Ovary (tissue), 9 donors: Measurements from ENCODE around the gene CHID1. TPM values are rescaled to one million over a fixed set of nuclear protein-coding genes. Genes with fewer than 3 reads are reported as not detected.

ENCODE experiments used
- DNase-seq, 5 donors: peaks; one replicate each; pipeline ENCODE4 v3.0.0-alpha.2; 2019 to 2020
- H3K27ac ChIP-seq, 2 donors: fragments of 200-600 bp; one replicate each; pipeline versions ENCODE4 v1.5.1 to v1.8.0; 2019 to 2022
- H3K27me3 ChIP-seq: fragments of 200-600 bp; one replicate; pipeline ENCODE4 v1.8.0; 2022
- H3K36me3 ChIP-seq: fragments of 200-600 bp; sonication (generic); one replicate; pipeline ENCODE4 v1.5.1; 2019
- H3K4me1 ChIP-seq: one replicate; pipeline ENCODE4 v1.8.1; 2013; ENCODE audit warnings: mild to moderate bottlenecking, moderate library complexity; ENCODE audit not compliant: insufficient read depth
- H3K4me3 ChIP-seq: fragments of 200-600 bp; sonication (generic); one replicate; pipeline ENCODE4 v1.5.1; 2017
- H3K9me3 ChIP-seq, 2 donors: fragments of 200-600 bp in 1 of 2; sonication (generic) in 1 of 2; one replicate each; pipeline versions ENCODE4 v1.5.1 to v1.8.1; 2013 to 2019; ENCODE audit warnings: mild to moderate bottlenecking in 1 of 2, moderate library complexity in 1 of 2
- EP300 ChIP-seq: sonication (generic); formaldehyde crosslinking; IDR thresholded peaks from one replicate; pipeline ENCODE4 v1.6.1; 2017; ENCODE audit warnings: antibody characterized with exemption
- POLR2A ChIP-seq: fragments of 450-650 bp; IDR thresholded peaks from one replicate; pipeline ENCODE4 v1.6.1; 2017; ENCODE audit warnings: antibody characterized with exemption, mild to moderate bottlenecking, moderate library complexity
- WGBS, 3 donors: extraction: QIAGEN DNeasy Blood & Tissue Kit in 1 of 3; methylation state at CpG; one replicate each; pipeline versions ENCODE4 v1.1.5 to v1.1.7; 2013 to 2017; 5-methylcytosine and 5-hydroxymethylcytosine counted together
- intact Hi-C, 4 donors: fragments of 100-400 bp; cut with DNase I; formaldehyde crosslinking; loops; one replicate each; pipeline versions ENCODE4 v1.11.0 to v1.15.1; 2022 to 2023
- polyA plus RNA-seq, 2 donors: library from polyadenylated mRNA; stranded (reverse); fragments of 200-250 nt in 1 of 2; fragments of 350-450 nt in 1 of 2; fragmentation: Illumina TruSeq in 1 of 2; extraction: RNeasy Lipid Tissue Mini Kit (QIAGEN cat#74804) in 1 of 2; gene quantifications; one replicate each; pipeline ENCODE4 v1.2.3, GENCODE V29; 2013 to 2014
- total RNA-seq, 7 donors: library from RNA; depleted of rRNA in 2 of 7; stranded (reverse); fragments of >200 nt in 2 of 7; fragmentation: NEBNext Ultra II Directional in 3 of 7; extraction: Animal tissue kit (Norgen Biotek cat#: 25700) in 3 of 7; gene quantifications; one replicate each; pipeline versions ENCODE4 v1.1.0 to v1.2.4, GENCODE V29; 2016 to 2023
- TF ChIP-seq, protein P1 (sequence below), 3 donors: fragments of 450-650 bp in 2 of 3; fragments of 200-600 bp in 1 of 3; IDR thresholded peaks; one replicate each; pipeline versions ENCODE4 v1.5.1 to v1.8.0; 2016 to 2022; ENCODE audit warnings: antibody characterized with exemption in 3 of 3, mild to moderate bottlenecking in 1 of 3
- donor health status: DM: no; HTN: no; CAD: no; lungs with moderate emphysema.
- donor health status: DM: no; HTN: no; CAD: no.
- donor health status: Bipolar disorder and iron deficiency.
- donor health status: DM: yes; HTN: yes; CAD: no.
- donor health status: DM: no; HTN: no; CAD: no.
- donor health status: DM: yes; HTN: yes; CAD: no.

The CHID1 gene
- total and polyA plus RNA-seq, 9 donors, result 41.0 to 90.7 (median 70.6) TPM

DNA sequence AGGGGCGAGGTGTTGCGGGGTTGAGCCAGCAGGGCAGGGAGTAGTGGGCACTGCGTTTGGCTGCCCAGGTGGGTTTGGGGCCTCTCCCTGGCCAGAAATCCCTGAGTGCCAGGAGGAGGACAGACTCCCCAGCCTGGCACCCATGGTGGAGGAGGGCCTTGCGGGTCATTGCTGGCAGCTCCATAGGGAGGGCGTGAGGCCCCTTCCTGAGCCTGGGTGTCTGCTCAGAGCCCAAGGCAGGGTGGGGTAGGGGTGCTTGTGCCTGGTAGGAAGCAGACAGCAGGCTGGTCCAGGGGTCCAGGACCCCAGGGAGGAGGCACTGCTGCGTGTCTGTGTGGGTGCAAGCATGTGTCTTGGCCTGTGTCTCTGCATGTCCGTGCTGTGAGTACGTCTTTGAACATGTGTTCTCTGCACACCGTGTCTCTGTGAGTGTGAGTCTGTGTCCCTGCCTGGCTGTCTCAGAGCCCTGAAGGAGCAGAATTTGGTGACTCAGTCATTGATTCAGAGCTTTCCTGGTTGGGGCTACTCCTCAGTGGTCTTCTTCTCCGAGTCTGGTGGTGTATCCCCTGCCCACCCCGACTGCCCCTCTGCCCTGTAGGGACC is 64.0 kb downstream of the CHID1 start:
- Histone ChIP-seq H3K27me3 (no peaks in the 10 kb centered on the region), H3K9me3 (no peaks in the 10 kb centered on the region), H3K4me1 (peaks cover 31% of the 10 kb centered on the region), H3K27ac (peak overlapping the region; percentile 74 to 92), H3K36me3 (no peaks in the 10 kb centered on the region), H3K4me3 (no peak overlapping the region)
- no peak for DNase-seq
- TF ChIP-seq, protein P1, sequence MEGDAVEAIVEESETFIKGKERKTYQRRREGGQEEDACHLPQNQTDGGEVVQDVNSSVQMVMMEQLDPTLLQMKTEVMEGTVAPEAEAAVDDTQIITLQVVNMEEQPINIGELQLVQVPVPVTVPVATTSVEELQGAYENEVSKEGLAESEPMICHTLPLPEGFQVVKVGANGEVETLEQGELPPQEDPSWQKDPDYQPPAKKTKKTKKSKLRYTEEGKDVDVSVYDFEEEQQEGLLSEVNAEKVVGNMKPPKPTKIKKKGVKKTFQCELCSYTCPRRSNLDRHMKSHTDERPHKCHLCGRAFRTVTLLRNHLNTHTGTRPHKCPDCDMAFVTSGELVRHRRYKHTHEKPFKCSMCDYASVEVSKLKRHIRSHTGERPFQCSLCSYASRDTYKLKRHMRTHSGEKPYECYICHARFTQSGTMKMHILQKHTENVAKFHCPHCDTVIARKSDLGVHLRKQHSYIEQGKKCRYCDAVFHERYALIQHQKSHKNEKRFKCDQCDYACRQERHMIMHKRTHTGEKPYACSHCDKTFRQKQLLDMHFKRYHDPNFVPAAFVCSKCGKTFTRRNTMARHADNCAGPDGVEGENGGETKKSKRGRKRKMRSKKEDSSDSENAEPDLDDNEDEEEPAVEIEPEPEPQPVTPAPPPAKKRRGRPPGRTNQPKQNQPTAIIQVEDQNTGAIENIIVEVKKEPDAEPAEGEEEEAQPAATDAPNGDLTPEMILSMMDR (IDR thresholded peaks at IDR 0.05), result no peak
- no peak for TF ChIP-seq POLR2A
- no peak for TF ChIP-seq EP300
- 77 to 83% (median 81%) methylated on average over 11 of the region's 11 CpGs for WGBS, 3 donors
- intact Hi-C loops, result loop anchor here in 1 of 4 donors (10.0 kb wide), 1 partner anchor 618 kb away; no protein-coding TSS in a partner anchor

DNA sequence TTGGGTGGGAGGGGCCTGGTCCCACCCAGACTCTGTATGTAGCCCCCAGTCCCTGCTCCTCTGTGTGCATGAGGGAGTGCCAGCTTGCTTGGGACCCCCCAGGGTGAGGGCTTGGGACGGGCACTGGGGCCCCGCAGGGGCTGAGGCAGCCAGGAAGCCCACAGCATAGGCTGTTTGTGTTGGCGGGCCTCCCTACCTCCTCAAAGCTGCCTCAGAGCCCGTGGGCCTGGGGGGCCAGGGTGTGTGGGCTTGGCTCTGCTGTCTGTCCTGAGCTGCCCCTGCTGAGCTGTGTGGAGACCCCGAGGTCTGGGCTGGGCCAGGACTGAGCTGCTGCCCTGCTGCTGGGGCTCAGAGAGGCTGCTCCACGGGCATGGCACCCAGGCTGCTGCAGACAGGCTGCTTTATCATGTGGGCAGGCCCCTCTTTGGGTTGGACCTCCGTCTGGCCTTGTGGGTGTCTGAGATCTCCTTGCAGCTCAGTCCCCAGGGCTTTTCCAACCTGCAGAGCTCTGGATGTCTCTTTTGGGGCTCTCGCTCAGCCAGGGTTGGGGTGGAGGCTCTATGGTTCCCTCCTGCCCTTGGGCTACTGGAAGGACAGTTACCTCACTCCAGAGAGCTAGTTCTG is 64.6 kb downstream of the CHID1 start:
- TF ChIP-seq EP300, result no peak
- TF ChIP-seq, protein P1 (IDR thresholded peaks at IDR 0.05), result no peak
- TF ChIP-seq POLR2A, result no peak
- Histone ChIP-seq H3K27me3 (no peaks in the 10 kb centered on the region), H3K27ac (peak overlapping the region; percentile 74 to 92), H3K9me3 (no peaks in the 10 kb centered on the region), H3K4me3 (no peak overlapping the region), H3K36me3 (no peaks in the 10 kb centered on the region), H3K4me1 (peaks cover 32% of the 10 kb centered on the region)
- no peak for DNase-seq
- intact Hi-C loops, result loop anchor here in 1 of 4 donors (10.0 kb wide), 1 partner anchor 619 kb away; no protein-coding TSS in a partner anchor
- WGBS, 3 donors, result 27 to 31% (median 30%) methylated on average over 7 to 8 of the region's 8 CpGs

DNA sequence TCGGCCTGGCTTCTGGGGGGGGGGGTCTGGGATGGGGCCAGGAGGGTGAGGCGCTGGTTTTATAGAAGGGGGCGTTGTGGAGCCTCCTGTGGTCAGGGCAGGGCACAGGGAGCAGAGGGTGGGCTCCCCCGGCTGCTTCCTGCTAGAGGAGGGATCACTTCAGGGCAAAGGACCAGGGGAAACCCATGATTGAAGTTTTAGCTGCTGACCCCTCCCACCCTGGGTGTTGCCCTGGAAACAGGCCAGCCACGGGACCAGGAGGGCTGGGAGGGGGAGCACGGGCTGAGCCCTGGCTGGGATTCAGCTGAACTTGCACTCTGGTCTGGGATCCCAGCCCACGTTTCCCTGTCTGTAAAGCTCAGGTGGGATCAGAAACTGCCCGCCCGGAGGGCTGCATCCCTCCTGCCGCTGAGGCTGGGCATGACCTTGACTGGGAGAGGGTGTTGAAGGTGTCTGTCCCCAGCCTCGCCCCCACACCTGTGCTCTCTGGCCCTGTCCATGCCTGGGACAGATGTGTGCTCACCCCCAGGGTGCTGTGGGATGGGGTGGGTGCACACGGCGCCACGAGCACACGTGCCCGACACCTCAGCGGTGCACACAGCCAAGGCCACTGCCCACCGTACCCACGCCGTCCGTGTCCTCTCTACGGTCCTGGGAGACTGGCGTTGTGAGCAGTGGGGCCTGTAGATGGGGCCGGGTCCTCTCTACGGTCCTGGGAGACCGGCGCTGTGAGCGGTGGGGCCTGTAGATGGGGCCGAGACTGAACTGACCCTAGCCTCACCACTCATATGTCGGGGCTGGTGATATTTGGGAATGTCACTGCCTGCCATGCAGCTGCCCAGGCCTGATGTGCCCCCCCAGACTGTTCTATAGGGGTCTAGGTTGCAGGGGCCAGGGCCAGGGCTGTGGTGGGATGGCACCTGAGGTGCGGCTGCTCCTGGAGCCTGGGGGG is 65.6 kb downstream of the CHID1 start:
- H3K36me3 ChIP-seq, result no peaks in the 10 kb centered on the region
- peak overlapping the region; percentile 74 to 92 for H3K27ac ChIP-seq
- no peaks in the 10 kb centered on the region for H3K27me3 ChIP-seq
- intact Hi-C loops, result loop anchor here in 1 of 4 donors (5.0 to 10.0 kb wide), 2 partner anchors 38 to 620 kb away; partner anchors contain the start of genes PIDD1 and RPLP2
- peak; percentile 95 to 97 (median 95) for DNase-seq
- no peaks in the 10 kb centered on the region for H3K9me3 ChIP-seq
- H3K4me1 ChIP-seq, result peaks cover 32% of the 10 kb centered on the region
- peak; percentile 18 for TF ChIP-seq POLR2A
- TF ChIP-seq, protein P1 (IDR thresholded peaks at IDR 0.05), result no peak
- H3K4me3 ChIP-seq, result peak overlapping the region; percentile 49
- 11 to 16% (median 15%) methylated on average over 28 to 31 of the region's 31 CpGs for WGBS, 3 donors
